Eye (tissue), 1 donor: ENCODE data around the gene CLPTM1L.
"Not testable (repeated sequence)": the region's sequence is repeated elsewhere in the genome, so short reads cannot be mapped to it uniquely, and the experiment has no call there.

Experiments used
- DNase-seq: peaks from one replicate; pipeline ENCODE4 v3.0.0-alpha.2; 2015

The CLPTM1L gene

DNA sequence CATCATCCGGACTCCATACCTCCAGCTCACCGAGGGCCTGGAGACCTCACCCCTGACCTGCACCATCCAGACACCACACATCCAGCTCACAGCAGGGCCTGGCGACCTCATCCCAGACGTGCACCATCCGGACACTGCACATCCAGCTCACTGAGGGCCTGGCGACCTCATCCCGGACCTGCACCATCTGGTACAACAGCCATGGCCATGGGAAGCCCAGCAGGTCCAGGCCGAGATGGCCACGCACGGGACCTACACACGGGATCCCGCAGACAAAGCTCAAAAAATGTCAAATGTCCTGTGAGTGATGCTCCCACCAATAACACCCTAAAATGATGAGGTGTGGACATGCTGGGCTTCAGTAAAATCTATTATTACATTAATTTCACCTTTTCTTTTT, 59.8 kb downstream of the CLPTM1L start:
- no peak for DNase-seq

DNA sequence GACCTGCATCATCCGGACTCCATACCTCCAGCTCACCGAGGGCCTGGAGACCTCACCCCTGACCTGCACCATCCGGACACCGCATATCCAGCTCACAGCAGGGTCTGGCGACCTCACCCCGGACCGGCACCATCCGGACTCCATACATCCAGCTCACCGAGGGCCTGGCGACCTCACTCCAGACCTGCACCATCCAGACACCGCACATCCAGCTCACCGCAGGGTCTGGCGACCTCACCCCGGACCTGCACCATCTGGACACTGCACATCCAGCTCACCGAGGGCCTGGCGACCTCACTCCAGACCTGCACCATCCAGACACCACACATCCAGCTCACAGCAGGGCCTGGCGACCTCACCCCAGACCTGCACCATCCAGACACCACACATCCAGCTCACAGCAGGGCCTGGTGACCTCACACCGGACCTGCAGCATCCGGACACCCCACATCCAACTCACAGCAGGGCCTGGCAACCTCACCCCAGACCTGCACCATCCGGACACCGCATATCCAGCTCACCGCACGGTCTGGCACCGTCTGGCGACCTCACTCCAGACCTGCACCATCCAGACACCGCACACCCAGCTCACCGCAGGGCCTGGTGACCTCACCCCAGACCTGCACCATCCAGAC, 60.4 kb downstream of the CLPTM1L start:
- DNase-seq, result not testable (repeated sequence)

DNA sequence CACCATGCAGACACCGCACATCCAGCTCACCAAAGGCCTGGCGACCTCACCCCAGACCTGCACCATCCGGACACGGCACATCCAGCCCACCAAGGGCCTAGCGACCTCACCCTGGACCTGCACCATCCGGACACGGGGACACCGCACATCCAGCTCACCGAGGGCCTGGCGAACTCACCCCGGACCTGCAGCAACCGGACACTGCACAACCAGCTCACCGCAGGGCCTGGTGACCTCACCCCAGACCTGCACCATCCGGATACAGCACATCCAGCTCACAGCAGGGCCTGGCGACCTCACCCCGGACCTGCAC, 61.2 kb downstream of the CLPTM1L start:
- DNase-seq, result not testable (repeated sequence)

DNA sequence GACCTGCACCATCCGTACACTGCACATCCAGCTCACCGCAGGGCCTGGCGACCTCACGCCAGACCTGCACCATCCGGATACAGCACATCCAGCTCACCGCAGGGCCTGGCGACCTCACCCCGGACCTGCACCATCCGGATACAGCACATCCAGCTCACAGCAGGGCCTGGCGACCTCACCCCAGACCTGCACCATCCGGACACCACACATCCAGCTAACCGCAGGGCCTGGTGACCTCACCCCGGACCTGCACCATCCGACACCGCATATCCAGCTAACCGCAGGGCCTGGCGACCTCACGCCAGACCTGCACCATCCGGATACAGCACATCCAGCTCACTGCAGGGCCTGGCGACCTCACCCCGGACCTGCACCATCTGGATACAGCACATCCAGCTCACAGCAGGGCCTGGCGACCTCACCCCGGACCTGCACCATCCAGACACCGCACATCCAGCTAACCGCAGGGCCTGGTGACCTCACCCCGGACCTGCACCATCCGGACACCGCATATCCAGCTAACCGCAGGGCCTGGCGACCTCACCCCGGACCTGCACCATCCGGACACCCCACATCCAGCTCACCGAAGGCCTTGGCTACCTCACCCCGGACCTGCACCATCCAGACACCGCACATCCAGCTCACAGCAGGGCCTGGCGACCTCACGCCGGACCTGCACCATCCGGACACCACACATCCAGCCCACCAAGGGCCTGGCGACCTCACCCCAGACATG, 61.7 kb downstream of the CLPTM1L start:
- DNase-seq, result not testable (repeated sequence)

DNA sequence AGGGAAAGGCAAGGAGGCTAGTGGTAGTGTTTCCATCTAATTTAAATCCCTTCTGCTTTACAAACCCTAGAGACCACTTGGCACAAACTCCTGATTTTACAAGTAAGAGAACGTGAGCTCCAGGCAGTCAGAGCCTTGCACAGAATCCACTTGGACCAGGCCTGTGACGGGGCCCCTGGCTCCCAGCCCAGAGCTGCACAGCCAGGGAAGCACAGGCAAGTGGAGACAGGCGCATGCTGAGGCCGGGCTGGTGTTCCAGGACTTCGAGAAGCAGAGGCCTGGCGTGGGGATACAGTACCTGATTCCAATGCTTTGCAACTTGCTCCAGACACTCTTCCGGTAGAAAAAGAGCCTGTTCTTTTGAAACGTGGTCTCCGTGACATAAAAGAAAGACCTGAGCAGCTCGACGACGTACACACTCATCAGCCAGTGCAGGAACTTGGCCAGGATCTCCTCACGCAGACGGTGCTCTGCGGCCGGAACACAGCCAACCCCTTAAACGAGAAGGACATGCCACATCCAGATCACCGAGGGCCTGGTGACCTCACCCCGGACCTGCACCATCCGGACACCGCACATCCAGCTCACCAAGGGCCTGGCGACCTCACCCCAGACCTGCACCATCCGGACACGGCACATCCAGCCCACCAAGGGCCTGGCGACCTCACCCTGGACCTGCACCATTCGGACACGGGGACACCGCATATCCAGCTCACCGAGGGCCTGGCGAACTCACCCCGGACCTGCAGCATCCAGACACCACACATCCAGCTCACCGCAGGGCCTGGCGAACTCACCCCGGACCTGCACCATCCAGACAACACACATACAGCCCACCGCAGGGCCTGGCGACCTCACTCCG, 62.5 kb downstream of the CLPTM1L start:
- DNase-seq, result no peak

DNA sequence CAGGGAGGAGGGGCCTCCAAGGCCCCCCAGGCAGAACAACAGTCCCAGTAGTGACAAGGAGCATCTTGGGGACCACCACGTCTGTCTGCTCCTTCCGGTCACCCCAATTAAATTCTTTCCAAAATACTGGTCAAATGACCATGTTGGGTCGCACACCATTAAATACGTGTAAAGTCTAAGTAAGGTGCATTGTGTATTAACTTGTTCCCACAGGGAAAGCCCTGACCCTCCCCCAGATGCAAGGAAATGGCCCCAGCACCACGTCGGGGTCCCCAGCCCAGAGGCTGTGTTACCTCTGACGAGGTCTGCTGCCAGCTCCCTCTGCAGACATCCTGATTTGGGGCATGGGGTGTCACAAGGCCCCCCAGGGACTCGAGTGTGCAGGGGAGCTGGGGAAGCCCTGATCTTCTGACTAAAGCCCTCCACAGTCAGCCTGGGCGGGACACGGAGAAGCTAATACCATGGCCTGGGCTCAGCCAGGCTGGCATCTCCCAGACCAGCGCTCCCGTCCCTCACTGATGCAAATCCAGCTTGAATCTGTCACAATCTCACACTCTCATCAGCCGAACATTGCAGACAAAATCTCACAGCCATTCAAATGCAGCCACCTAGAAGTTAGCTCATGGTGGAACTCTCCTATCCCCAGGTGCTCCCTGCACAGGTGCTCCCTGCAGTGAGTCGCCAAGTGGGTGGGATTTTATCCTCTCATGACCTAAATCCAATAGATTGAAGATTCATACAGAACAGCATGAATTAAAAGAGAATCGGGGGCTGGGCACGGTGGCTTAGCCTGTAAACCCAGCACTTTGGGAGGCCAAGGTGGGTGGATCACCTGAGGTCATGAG, 63.6 kb downstream of the CLPTM1L start:
- no peak for DNase-seq

DNA sequence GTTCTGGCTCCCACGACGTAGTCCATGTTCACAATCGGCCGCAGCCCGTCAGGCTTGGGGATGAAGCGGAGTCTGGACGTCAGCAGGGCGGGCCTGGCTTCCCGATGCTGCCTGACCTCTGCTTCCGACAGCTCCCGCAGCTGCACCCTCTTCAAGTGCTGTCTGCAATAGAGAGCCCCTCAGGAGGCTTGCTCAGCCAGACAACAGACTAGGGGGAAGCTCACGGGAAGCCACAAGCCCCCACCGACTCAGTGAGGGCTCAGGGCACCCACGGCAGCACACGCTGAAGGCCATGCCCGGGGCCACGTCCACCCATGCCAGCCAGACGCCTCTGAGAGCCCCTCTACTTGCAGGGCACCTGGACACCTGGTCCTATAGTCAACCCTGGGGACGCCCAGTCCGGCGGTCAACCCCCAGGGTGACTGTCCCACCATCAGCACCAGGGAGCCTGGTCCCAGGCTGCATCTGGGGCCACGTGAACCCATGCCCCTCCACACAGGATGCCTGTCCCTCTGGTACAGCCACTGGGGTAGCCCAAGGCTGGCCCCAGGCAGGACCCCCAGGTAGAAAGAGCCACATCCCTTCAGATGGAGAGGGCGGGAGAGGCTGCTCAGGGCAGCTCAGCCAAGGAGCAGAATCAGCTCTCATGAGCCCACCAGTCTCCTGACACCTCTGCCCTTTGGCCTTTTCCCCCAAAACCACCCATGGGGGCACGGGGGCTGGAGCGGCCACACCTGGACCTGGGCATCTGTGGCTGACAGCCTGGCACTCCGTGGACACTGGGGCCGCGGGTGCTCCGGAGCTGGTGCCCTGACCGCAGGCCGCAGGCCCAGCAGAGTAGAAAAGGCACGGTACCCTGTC, 64.5 kb downstream of the CLPTM1L start:
- no peak for DNase-seq

DNA sequence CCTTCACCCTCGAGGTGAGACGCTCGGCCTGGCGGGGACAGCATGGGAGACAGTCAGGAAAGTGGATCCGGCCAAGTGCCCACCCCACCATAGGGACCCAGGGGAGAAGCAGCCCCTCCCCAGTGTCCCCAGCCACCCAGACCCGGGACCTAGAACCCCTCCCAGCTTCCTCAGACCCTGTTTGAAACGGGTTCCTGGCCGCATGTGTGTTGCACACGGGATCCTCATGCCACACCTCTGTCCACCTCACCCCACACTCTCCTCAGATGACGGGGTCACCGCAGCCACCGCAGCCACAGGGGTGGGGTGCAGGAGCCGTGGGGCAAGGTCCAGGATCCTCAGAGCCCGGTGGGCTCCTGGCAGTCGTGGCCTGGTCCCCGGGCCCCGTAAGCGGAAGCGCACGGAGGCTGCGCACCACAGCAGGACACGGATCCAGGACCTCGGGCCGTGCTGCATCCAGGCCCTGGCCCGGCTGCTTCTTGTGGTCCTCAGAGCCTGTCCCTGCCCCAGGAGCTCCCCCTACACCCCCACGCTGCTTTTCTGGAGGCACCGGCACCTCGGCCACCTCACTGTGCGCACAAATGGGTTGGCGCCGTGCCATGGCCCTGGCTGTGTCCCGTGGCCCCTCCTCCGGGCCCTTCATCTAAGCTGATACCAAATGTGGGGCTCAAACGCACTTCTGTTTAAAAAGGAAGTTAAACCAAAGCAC, 65.3 kb downstream of the CLPTM1L start:
- DNase-seq, result no peak

DNA sequence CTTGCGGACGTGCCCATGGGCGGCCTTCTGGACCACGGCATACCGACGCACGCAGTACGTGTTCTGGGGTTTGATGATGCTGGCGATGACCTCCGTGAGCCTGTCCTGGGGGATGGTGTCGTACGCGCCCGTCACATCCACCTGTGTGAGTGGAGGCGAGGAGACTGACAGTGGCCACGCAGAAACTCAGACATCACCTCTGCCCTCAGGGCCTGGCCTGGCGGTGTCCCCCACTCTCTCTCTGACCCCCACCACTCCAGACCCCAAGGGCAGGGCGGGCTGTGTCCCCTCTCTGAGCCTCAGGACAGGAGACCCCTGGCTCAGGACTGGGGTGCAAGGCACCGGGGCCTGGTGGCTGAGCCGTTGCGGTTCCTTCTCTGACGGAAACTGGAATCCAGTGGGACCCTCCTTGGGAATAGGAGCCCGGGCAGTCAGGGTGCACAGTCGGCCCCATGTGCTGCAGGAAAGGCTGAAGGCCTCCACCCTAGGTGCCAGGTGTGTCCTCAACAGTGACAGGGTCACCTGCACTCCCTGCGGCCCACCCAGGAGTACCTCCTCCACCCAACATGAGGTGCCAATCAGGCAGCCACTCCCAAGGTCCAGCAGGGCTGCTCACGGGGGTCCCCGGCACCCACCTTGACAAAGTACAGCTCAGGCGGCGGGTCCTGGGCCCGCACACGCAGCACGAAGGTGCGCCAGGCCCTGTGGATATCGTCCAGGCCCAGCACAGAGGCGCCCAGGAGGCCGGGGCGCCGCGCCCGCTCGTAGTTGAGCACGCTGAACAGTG, 66.0 kb downstream of the CLPTM1L start:
- DNase-seq, result no peak

DNA sequence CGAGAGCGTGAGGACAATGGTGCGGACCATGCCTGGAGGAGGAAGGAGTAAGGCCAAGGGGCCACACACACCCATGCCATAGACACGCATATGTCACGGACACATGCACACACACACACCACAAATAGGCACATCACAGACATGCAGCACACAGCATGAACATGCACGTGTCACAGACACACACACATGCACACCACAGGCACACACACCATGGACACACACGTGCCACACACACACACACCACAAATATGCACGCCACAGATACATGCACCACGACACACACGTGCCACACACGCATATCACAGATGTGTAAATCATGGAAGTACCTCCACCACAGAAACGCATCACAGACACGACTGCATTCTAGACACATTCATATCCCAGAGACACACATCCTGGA, 66.7 kb downstream of the CLPTM1L start:
- DNase-seq, result no peak

DNA sequence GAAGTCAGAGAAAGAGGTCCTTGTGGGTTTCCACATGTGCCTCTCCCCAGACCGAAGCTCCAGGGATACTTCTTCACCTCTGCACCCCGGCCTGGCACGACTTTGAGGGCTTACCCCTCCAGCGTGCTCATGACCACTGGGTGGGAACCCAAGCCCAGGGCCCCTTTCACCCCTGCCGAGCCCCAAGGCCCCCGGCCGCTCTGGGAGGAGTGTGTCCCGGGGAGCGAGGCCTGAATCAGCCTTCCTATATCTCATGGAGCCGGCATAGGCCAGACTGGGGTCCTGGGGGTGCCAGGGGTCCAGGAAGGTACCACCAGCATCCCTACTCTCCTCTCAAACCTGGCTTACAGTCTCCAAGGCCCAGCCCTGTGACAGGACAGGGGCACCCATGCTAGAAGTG, 67.1 kb downstream of the CLPTM1L start:
- no peak for DNase-seq

DNA sequence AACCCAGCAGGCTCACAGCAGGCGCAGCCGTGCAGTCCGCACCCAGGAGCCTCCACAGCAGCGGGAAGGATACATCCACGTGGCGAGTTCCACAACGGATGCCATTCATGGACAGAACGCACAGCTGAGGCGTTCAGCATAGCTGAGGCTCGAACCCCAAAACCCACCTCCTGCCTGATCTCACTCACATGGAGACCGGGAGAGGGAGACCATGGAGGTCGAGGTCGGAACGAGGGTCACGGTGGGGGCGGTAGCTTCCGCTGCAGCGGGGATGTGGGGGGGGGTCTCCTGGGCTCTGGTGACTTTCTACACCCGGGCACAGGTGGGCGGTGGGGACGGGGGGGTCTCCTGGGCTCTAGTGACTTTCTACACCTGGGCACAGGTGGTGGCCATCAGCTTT, 67.6 kb downstream of the CLPTM1L start:
- no peak for DNase-seq

DNA sequence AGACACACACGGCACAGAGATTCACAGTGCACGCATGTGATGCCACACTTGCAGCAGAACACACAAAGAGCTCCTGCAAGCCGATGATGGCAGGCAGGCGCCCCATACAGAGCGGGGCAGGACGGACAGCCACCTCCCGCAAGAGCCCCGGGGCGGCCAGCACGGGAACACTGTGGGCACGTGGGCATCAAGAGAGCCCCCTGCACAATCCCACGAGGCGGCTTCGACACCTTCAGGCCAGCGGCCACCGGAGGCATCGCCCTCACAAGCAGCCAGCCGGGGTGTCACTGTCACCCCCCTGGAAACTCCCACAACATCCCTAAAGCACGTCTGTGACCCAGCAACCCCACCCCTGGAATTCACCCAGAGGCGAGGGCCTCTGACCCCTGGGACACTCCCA, 68.0 kb downstream of the CLPTM1L start:
- no peak for DNase-seq

DNA sequence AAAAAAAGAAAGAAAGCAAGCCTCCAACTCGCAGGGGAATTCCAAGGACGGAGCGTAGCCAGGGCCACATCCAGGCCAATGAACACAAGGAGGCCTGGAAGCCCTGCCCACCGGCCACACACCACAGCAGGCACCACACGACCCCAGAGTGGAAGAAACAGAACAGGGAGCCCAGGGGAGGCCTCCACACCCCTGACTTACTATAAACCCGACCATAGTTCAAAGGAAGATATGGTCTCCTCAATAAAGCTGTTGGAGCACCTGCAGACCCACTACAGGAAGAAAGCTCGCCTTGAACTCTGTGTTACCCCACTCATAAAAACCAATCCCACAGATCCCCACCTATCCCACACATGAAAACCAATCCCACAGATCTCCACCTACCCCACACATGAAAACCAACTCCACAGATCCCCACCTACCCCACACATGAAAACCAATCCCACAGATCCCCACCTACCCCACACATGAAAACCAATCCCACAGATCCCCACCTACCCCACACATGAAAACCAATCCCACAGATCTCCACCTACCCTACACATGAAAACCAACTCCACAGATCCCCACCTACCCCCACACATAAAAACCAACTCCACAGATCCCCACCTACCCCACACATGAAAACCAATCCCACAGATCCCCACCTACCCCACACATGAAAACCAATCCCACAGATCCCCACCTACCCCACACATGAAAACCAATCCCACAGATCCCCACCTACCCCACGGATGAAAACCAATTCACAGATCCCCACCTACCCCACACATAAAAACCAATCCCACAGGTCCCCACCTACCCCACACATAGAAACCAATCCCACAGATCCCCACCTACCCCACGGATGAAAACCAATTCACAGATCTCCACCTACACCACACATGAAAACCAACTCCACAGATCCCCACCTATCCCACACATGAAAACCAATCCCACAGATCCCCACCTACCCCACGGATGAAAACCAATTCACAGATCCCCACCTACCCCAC, 69.2 kb downstream of the CLPTM1L start:
- not testable (repeated sequence) for DNase-seq

DNA sequence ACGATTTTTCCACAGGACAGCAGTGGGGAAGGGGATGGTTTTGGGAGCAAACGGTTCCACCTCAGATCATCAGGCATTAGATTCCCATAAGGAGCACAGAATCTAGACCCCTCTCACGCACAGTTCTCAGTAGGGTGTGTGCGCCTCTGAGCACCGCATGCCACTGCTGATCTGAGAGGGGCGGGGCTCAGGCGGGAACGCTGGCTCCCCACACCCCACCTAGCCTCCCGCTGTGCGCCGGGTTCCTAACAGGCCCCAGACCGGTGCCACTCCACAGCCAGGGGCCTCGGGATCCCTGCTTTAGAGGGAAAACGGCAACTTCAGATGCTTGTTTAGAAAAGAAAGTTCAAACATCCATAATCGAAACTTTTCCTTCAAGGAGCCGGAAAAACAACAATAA, 70.4 kb downstream of the CLPTM1L start:
- no peak for DNase-seq

DNA sequence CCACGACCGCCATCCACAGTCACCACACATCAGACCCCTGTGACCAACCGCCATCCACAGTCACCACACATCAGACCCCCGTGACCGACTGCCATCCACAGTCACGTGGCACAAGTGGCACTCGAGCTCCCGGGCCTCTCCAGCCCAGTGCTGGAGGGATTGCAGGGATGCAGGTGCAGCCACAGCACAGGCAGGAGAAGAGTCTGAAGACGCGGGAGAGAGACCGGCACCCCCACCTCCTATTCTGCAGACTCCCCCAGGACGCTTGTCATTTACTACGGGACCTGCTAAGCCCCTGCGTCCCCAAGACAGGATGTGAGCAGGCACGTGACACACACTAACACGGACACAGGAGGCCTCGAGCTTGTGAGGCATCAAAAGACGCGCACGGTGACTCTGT, 71.2 kb downstream of the CLPTM1L start:
- no peak for DNase-seq

DNA sequence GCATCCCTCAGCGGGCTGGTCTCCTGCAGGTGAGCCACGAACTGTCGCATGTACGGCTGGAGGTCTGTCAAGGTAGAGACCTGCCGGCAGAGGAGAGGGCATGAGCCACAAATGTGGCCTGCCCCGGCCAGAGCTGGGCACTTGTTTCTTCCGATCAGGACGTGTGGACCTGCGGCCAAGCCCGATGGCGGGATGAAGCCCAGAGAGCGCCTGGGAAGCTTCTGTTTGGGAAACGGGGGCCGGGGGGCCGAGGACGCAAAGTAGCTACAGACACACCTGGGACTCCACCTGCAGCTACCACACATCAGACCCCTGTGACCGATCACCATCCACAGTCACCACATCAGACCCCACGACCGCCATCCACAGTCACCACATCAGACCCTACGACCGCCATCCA, 72.7 kb downstream of the CLPTM1L start:
- no peak for DNase-seq

DNA sequence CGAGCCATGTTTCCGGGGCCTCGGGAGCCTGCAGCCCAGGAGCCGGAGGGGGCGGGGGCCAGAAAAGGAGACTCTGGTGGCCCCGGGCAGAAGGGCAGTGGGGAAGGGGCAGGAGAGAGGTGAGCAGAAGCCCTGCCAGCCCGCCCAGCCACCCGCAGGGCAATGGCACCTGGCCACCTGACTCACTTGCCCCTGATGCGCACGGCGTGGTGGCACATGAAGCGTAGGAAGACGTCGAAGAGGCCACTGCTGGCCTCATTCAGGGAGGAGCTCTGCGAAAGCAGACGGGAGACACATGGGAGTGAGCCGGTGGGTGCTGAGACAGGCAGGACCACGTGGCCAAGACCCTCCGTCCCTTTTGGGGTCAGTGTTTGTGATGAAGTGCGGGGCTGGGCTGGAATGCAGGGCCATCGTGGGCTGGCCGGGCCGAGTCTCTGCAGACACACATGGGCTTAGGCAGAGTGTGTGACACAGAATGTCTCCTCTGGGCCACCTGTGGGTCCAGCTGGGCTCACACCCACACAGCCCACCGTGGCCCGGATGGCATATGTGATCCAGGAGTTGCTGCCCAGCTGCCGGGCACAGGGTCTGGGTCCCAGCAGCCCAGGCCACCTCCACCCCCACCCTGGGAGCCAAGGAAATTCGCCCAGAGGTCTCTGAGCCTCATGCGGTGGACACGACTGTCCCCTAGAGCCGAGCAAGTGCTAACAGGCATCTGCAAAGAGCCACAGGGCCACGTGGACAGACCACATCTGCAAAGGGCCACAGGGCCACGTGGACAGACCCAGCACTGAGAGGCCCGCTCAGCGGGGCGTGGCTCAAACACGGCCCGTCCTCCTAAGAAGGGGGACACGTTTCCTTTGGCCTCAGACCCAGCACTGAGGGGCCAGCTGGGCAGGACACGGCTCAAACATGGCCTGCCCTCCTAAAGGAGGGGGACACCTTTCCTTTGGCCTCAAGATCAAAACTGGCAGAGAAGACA, 73.7 kb downstream of the CLPTM1L start:
- no peak for DNase-seq
